HG03175 (cell line): Measurements from ENCODE around the gene CCDC38.
A peak's percentile ranks its signal among the peaks of the same experiment; 100 is the strongest.

Experiments used
- ATAC-seq: cut with Tn5 transposase; IDR thresholded peaks from one replicate; pipeline ENCODE4 v1.9.1; 2021; ENCODE audit warnings: mild to moderate bottlenecking, moderate library complexity; ENCODE audit not compliant: unreplicated experiment

The CCDC38 gene

GRCh38 chr12:95962222-95962621, 19.8 kb upstream of the CCDC38 start:
- ATAC-seq: no peak

- ATAC-seq: no peak
Observed at GRCh38 chr12:95960241-95960640, 17.8 kb upstream of the CCDC38 start.

GRCh38 chr12:95959107-95959506, 16.7 kb upstream of the CCDC38 start:
- ATAC-seq: no peak

GRCh38 chr12:95956557-95957145, 14.2 kb upstream of the CCDC38 start:
- ATAC-seq: no peak

GRCh38 chr12:95955549-95956159, 13.2 kb upstream of the CCDC38 start:
- ATAC-seq: no peak

GRCh38 chr12:95953000-95953399, 10.6 kb upstream of the CCDC38 start:
- ATAC-seq: no peak

- ATAC-seq: no peak
Observed at GRCh38 chr12:95951515-95951914, 9.1 kb upstream of the CCDC38 start.

GRCh38 chr12:95949477-95950206, 7.2 kb upstream of the CCDC38 start:
- no peak for ATAC-seq

GRCh38 chr12:95944108-95944704, 1.8 kb upstream of the CCDC38 start:
- no peak for ATAC-seq

GRCh38 chr12:95943330-95943842, 972 bp upstream of the CCDC38 start, which contains the start of gene AMDHD1:
Gene AMDHD1 (plus strand): TSS chr12:95943331. CDS start chr12:95943399, 68 bp downstream.
- ATAC-seq: peak; percentile 67

- ATAC-seq: no peak
Observed at GRCh38 chr12:95942101-95942523, 302 bp downstream of the CCDC38 start.

GRCh38 chr12:95940514-95940913, 1.9 kb downstream of the CCDC38 start:
- ATAC-seq: no peak

- no peak for ATAC-seq
Observed at GRCh38 chr12:95922231-95922630, 20.2 kb downstream of the CCDC38 start.

GRCh38 chr12:95919110-95919509, 23.3 kb downstream of the CCDC38 start:
- no peak for ATAC-seq

GRCh38 chr12:95918194-95918993, 24.0 kb downstream of the CCDC38 start:
- no peak for ATAC-seq

- no peak for ATAC-seq
Observed at GRCh38 chr12:95909871-95910270, 32.5 kb downstream of the CCDC38 start.

- no peak for ATAC-seq
Observed at GRCh38 chr12:95908573-95908972, 33.8 kb downstream of the CCDC38 start.

GRCh38 chr12:95898081-95898480, 44.3 kb downstream of the CCDC38 start:
- ATAC-seq: no peak

- no peak for ATAC-seq
Observed at GRCh38 chr12:95896846-95897245, 45.6 kb downstream of the CCDC38 start.

GRCh38 chr12:95890958-95891357, 51.5 kb downstream of the CCDC38 start:
- no peak for ATAC-seq

GRCh38 chr12:95887311-95887710, 55.1 kb downstream of the CCDC38 start:
- no peak for ATAC-seq
